HL-60 (cell line): ENCODE data around the gene TRIM28.
"Not testable (repeated sequence)": the region's sequence is repeated elsewhere in the genome, so short reads cannot be mapped to it uniquely, and the experiment has no call there.

Source experiments
- CTCF ChIP-seq: IDR thresholded peaks from one replicate; pipeline ENCODE4 v1.5.1; 2011; ENCODE audit warnings: low read length, control low read depth, inconsistent platforms; ENCODE audit not compliant: insufficient read depth
- POLR2AphosphoS5 ChIP-seq: IDR thresholded peaks from 2 replicates; pipeline ENCODE4 v1.6.1; 2012; ENCODE audit warnings: low read depth
- REST ChIP-seq: IDR thresholded peaks from 2 replicates; pipeline ENCODE4 v1.6.1; 2012; ENCODE audit warnings: low read depth; ENCODE audit not compliant: insufficient replicate concordance
- SPI1 ChIP-seq: IDR thresholded peaks from 2 replicates; pipeline ENCODE4 v1.6.1; 2012; ENCODE audit warnings: low read depth, mild to moderate bottlenecking, borderline replicate concordance

- TF ChIP-seq CTCF, POLR2AphosphoS5, REST, SPI1: not testable (repeated sequence)
Observed at GRCh38 chr19:58539169-58539559, 4.7 kb upstream of the TRIM28 start.
